Fibroblast of lung (primary cell): ENCODE results near the gene ATP2B2. TPM values are rescaled to one million over a fixed set of nuclear protein-coding genes. Genes with fewer than 3 reads are reported as not detected.

ENCODE experiments used
- DNase-seq, 2 donors: peaks; one replicate each; pipeline versions ENCODE4 v3.0.0 to v3.0.0-alpha.2; 2010; ENCODE audit warnings: low read depth in 2 of 2
- H2AFZ ChIP-seq: 2 replicates; pipeline ENCODE4 v1.5.1; 2012; ENCODE audit warnings: low read length, control low read depth, inconsistent platforms
- H3K27ac ChIP-seq: 2 replicates; pipeline ENCODE4 v1.5.1; 2011; ENCODE audit warnings: low read length, control low read depth; ENCODE audit not compliant: insufficient read depth
- H3K27me3 ChIP-seq: 2 replicates; pipeline ENCODE4 v1.5.1; 2011; ENCODE audit warnings: mild to moderate bottlenecking, low read length; ENCODE audit not compliant: control insufficient read depth, insufficient read depth
- H3K36me3 ChIP-seq: 2 replicates; pipeline ENCODE4 v1.5.1; 2011; ENCODE audit warnings: low read length; ENCODE audit not compliant: control insufficient read depth, insufficient read depth
- H3K4me1 ChIP-seq: 2 replicates; pipeline ENCODE4 v1.5.1; 2011; ENCODE audit warnings: low read length; ENCODE audit not compliant: control insufficient read depth, insufficient read depth; ENCODE audit errors: extremely low read depth
- H3K4me2 ChIP-seq: 2 replicates; pipeline ENCODE4 v1.5.1; 2011; ENCODE audit warnings: low read length, control low read depth; ENCODE audit not compliant: insufficient read depth; ENCODE audit errors: extremely low read depth
- H3K4me3 ChIP-seq, 4 experiments: fragments of 200-600 bp in 1 of 4; sonication (generic) in 1 of 4; replicated peaks in 1 of 4; 2 replicates each; pipeline ENCODE4 v1.5.1; 2011 to 2016; ENCODE audit warnings: low read length in 4 of 4, low read depth in 3 of 4, mild to moderate bottlenecking in 3 of 4, control low read depth in 2 of 4, inconsistent platforms in 1 of 4, mixed read lengths in 1 of 4; ENCODE audit not compliant: insufficient read depth in 1 of 4; ENCODE audit errors: control extremely low read depth in 1 of 4
- H3K79me2 ChIP-seq: 2 replicates; pipeline ENCODE4 v1.5.1; 2012; ENCODE audit warnings: mild to moderate bottlenecking, low read length, inconsistent platforms; ENCODE audit not compliant: control insufficient read depth, insufficient read depth
- H3K9ac ChIP-seq: 2 replicates; pipeline ENCODE4 v1.5.1; 2011; ENCODE audit warnings: mild to moderate bottlenecking, low read length, control low read depth; ENCODE audit not compliant: insufficient read depth
- H3K9me3 ChIP-seq: 2 replicates; pipeline ENCODE4 v1.5.1; 2012; ENCODE audit warnings: low read depth, low read length; ENCODE audit not compliant: control insufficient read depth, insufficient read depth
- H4K20me1 ChIP-seq: 2 replicates; pipeline ENCODE4 v1.5.1; 2011; ENCODE audit warnings: low read length; ENCODE audit not compliant: control insufficient read depth, insufficient read depth; ENCODE audit errors: extremely low read depth
- CTCF ChIP-seq, 2 donors: IDR thresholded peaks in 1 of 2; conservative IDR thresholded peaks in 1 of 2; 1 replicate in 1 of 2; 2 replicates in 1 of 2; pipeline ENCODE4 v1.5.1; 2011 to 2012; ENCODE audit warnings: low read length in 2 of 2, control low read depth in 1 of 2, inconsistent platforms in 1 of 2, low read depth in 1 of 2, mild to moderate bottlenecking in 1 of 2
- EZH2 ChIP-seq: IDR thresholded peaks from 2 replicates; pipeline ENCODE4 v1.5.1; 2012; ENCODE audit warnings: low read length, control low read depth, mild to moderate bottlenecking; ENCODE audit errors: missing control alignments
- polyA plus RNA-seq, 2 donors: library from polyadenylated mRNA; depleted of rRNA in 1 of 2; stranded (reverse) in 1 of 2; unstranded in 1 of 2; fragments of >200 nt; gene quantifications; 2 replicates each; pipeline ENCODE4 v1.2.1, GENCODE V29; 2011 to 2012; ENCODE audit warnings: missing spikeins in 1 of 2
- total RNA-seq: library from RNA; depleted of rRNA; stranded (reverse); fragments of >200 nt; gene quantifications from 2 replicates; pipeline ENCODE4 v1.2.1, GENCODE V29; 2014

The ATP2B2 gene
- total and polyA plus RNA-seq, 2 donors (not counting 1 experiment from before 2014, with no cell fraction given), result not detected

DNA sequence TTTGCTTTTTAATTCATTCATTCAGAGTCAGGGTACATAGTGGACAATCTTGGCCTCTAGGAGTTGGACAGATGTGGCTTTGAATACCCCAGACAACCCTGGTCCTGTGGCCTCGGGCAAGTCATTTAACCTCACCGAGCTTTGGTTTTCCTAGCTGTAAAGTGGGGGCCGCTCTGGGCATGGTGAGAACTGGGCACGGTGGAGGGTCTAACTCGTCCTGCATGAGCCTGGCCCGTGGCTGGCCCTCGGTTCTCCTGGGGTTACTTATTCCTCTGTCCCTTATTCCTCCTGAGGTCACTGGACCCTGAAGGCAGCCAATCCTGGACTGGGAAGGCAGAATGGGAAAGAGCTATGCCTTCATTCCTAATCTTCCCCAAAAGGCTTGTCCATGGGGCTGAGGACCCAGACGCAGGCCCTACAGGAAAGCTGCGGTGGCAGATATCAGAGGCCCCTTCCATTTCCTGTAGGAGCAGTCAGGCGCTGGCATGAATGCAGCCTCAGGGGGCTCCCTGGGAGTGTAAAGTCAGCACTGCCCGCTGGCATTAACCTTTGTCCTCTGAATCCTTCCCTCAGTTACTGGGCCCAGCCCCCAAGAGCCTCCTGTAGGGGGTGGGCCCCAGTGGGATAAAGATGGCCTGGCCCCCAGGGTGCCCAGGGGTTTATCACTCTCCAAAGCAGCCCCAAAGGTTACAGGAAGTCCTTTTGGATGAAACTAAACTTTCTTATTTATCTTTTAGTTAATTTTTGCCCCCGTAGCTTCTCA is 166.6 kb downstream of the ATP2B2 start:
- no peak overlapping the region for H3K9ac ChIP-seq
- H3K4me1 ChIP-seq, result no peaks in the 10 kb centered on the region
- no peaks in the 10 kb centered on the region for H3K9me3 ChIP-seq
- no peaks in the 10 kb centered on the region for H3K36me3 ChIP-seq
- DNase-seq, result no peak
- H3K4me3 ChIP-seq, result no peak overlapping the region
- H4K20me1 ChIP-seq, result no peaks in the 10 kb centered on the region
- TF ChIP-seq CTCF (conservative IDR thresholded peaks at IDR 0.05 in 1 of 2, IDR thresholded peaks at IDR 0.05 in 1 of 2; ENCODE audit: low read depth in 1 of 2, low read length in 2 of 2) (no peak), EZH2 (no peak)
- no peaks in the 10 kb centered on the region for H3K27me3 ChIP-seq
- no peak overlapping the region for H2AFZ ChIP-seq
- H3K79me2 ChIP-seq, result no peaks in the 10 kb centered on the region
- H3K4me2 ChIP-seq, result no peak overlapping the region
- H3K27ac ChIP-seq, result no peak overlapping the region

DNA sequence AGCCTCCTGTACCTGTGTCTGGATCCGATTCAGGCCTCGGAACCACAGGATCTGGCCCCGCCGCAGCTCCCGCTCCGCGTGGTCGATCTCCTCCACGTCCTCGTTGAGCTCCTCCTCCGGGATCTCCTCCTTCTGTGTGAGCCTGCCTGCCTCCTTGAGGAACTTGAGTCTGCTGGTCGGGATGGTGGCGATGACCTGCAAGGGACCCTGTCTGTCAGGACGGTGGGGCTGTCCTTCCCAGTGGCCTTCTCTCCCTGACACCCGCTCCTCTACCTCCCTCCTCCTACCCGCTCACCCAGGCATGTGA is 167.3 kb downstream of the ATP2B2 start:
- no peaks in the 10 kb centered on the region for H4K20me1 ChIP-seq
- TF ChIP-seq EZH2 (no peak), CTCF (conservative IDR thresholded peaks at IDR 0.05 in 1 of 2, IDR thresholded peaks at IDR 0.05 in 1 of 2; ENCODE audit: low read depth in 1 of 2, low read length in 2 of 2) (no peak)
- no peaks in the 10 kb centered on the region for H3K36me3 ChIP-seq
- no peaks in the 10 kb centered on the region for H3K4me1 ChIP-seq
- no peak overlapping the region for H3K9ac ChIP-seq
- H3K27me3 ChIP-seq, result no peaks in the 10 kb centered on the region
- no peak overlapping the region for H2AFZ ChIP-seq
- no peak overlapping the region for H3K4me2 ChIP-seq
- H3K9me3 ChIP-seq, result no peaks in the 10 kb centered on the region
- no peak overlapping the region for H3K27ac ChIP-seq
- no peak overlapping the region for H3K4me3 ChIP-seq
- DNase-seq, result no peak
- H3K79me2 ChIP-seq, result no peaks in the 10 kb centered on the region

DNA sequence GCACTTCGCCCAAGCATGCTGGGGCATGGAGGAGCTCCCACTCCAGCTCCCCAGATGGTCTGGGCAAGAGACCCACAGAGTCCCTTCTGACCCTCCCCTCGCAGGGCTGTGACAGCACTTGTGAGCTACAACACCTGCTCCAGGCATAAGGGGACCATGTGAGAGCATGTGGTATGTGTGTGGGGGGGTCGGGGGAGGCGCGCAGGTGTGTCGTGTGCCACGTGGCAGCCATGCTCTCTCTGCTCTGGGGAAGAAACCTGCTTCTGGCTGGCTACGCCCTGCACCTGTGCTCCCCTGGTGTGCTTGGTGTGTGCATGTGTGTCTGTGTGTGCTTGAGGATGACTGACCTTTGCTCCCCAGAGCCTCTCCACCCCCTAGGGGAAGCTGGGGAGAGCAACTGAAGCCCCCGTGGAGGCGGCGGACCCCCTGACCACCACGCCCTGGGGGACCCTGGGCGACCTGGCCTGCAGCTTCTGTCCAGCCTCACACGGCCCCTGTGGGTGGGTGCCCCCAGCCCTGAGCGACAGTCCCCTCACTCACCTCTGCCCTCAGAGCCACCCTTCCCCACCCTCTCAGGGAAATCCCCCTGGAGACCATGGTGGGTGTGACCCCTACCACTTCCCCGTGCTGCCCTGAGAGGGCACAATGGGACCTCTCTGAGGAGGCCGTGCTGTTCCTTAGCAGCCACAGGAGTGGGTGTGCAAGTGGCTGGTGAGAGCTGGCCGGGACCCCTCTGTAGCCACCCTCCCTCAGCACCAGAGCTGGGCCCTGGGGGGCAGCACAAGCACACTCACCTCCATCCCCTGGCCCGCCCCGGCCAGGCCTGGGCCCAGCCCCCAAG is 167.8 kb downstream of the ATP2B2 start:
- H3K4me3 ChIP-seq, result no peak overlapping the region
- no peaks in the 10 kb centered on the region for H4K20me1 ChIP-seq
- H3K4me1 ChIP-seq, result no peaks in the 10 kb centered on the region
- no peak overlapping the region for H2AFZ ChIP-seq
- no peak overlapping the region for H3K4me2 ChIP-seq
- no peaks in the 10 kb centered on the region for H3K36me3 ChIP-seq
- no peak for TF ChIP-seq EZH2
- no peak for TF ChIP-seq CTCF (conservative IDR thresholded peaks at IDR 0.05 in 1 of 2, IDR thresholded peaks at IDR 0.05 in 1 of 2; ENCODE audit: low read depth in 1 of 2, low read length in 2 of 2)
- no peak for DNase-seq
- no peaks in the 10 kb centered on the region for H3K79me2 ChIP-seq
- no peaks in the 10 kb centered on the region for H3K9me3 ChIP-seq
- no peak overlapping the region for H3K27ac ChIP-seq
- peaks cover under 1% of the 10 kb centered on the region for H3K27me3 ChIP-seq
- no peak overlapping the region for H3K9ac ChIP-seq
